Measurements from ENCODE around the gene MTMR12.

DNA sequence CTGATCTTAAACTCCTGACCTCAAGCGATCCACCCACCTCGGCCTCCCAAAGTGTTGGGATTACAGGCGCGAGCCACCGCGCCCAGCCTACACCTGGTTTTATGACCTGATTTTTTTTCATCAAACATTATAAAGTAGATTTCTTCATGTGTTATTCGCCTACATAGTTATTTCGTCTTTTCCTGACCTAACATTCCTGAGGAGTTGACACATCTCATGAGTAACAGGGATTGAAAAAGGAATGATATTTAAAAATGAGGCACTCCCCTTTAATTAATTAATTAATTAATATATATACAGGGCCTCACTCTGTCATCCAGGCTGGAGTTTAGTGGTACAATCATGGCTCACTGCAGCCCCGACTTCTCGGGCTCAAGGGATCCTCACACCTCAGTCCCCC is 20.2 kb upstream of the MTMR12 start:
- TF ChIP-seq, protein P1, sequence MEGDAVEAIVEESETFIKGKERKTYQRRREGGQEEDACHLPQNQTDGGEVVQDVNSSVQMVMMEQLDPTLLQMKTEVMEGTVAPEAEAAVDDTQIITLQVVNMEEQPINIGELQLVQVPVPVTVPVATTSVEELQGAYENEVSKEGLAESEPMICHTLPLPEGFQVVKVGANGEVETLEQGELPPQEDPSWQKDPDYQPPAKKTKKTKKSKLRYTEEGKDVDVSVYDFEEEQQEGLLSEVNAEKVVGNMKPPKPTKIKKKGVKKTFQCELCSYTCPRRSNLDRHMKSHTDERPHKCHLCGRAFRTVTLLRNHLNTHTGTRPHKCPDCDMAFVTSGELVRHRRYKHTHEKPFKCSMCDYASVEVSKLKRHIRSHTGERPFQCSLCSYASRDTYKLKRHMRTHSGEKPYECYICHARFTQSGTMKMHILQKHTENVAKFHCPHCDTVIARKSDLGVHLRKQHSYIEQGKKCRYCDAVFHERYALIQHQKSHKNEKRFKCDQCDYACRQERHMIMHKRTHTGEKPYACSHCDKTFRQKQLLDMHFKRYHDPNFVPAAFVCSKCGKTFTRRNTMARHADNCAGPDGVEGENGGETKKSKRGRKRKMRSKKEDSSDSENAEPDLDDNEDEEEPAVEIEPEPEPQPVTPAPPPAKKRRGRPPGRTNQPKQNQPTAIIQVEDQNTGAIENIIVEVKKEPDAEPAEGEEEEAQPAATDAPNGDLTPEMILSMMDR (IDR thresholded peaks at IDR 0.05) = no peak
- TF ChIP-seq EZH2 (IDR thresholded peaks at IDR 0.05; ENCODE audit: borderline replicate concordance, insufficient read depth, low read depth, low read length, poor library complexity, severe bottlenecking) = no peak
